ENCODE results near the gene PTPRZ1. TPM values are rescaled to one million over a fixed set of nuclear protein-coding genes. Genes with fewer than 3 reads are reported as not detected.

PTPRZ1 gene
- total and polyA plus RNA-seq, 2 of the 8 experiments (the other 6 are each of a cell fraction or from before 2014, with no cell fraction given), result 112 to 135 TPM

DNA sequence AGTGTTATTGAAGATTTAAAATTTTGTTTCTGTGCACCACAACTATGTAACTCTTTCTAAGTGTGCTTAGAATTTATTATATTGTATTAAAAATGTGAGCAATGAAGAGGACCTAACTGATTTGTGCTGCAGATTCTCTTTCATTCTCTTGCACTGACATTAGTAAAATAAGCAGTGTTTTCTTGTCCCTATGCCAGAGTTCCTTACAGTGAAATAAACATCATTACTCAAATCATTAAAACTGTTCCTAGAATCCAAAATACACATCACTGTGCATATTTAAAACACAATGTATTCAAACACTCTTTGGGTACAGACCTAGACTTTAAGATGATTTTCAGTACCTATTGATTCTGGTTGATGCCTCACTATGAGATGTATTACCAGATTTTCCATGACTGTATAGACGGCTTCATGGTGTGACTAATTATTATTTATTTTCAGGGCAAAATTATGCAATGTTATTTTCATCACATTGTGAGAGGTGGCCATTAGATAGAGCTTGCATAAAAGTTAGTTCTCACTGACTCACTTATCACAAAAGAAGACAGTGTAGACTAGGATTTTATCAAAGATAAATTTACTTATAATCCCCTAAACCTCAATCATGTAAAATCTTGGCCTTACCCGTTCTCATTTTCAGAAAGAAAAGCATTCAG lies 93.4 kb downstream of the PTPRZ1 start:
- Histone ChIP-seq H4K20me1 (replicated peaks in 1 of 2; ENCODE audit: control insufficient read depth in 1 of 2, insufficient read depth in 2 of 2, low read length in 2 of 2) (no peaks in the 10 kb centered on the region), H4K8ac (ENCODE audit: extremely low read depth, insufficient read depth, low read length) (no peak overlapping the region), H3K79me1 (ENCODE audit: low read depth, low read length) (no peaks in the 10 kb centered on the region), H4K91ac (replicated peaks; ENCODE audit: insufficient read length, low read length) (no peak overlapping the region), H4K5ac (ENCODE audit: insufficient read length, low read depth, low read length) (no peak overlapping the region), H3K79me2 (ENCODE audit: control insufficient read depth in 1 of 2, insufficient read depth in 2 of 2, low read length in 2 of 2) (peaks cover 0 to 67% of the 10 kb centered on the region in 2 experiments; a peak in 3 of 4 replicates), H3K36me3 (ENCODE audit: control insufficient read depth in 2 of 4, insufficient read depth in 4 of 4, low read length in 3 of 4) (peaks cover 0 to 12% (median 5%) of the 10 kb centered on the region in 4 experiments; a peak in 2 of 8 replicates), H3K9ac (replicated peaks in 1 of 4; ENCODE audit: extremely low read depth in 1 of 4, low read depth in 3 of 4, low read length in 3 of 4) (no peak overlapping the region), H3K4me2 (ENCODE audit: insufficient read depth in 1 of 2, low read depth in 2 of 2, low read length in 2 of 2) (no peak overlapping the region), H2AFZ (ENCODE audit: low read length) (no peak overlapping the region), H3K23me2 (ENCODE audit: low read depth, low read length) (no peaks in the 10 kb centered on the region), H3K27ac (ENCODE audit: low read depth, low read length) (no peak overlapping the region), H3K4me3 (ENCODE audit: extremely low read depth in 1 of 4, insufficient read depth in 2 of 4, low read depth in 3 of 4, low read length in 4 of 4) (no peak overlapping the region), H3K56ac (replicated peaks; ENCODE audit: insufficient read length, low read depth, low read length) (no peak overlapping the region), H3K18ac (ENCODE audit: extremely low read depth, low read length) (no peak overlapping the region), H3K14ac (ENCODE audit: insufficient read length) (no peak overlapping the region), H2BK12ac (ENCODE audit: low read depth, low read length) (no peak overlapping the region), H3K27me3 (replicated peaks in 1 of 4; ENCODE audit: control insufficient read depth in 3 of 4, extremely low read depth in 1 of 4, insufficient read depth in 3 of 4, low read length in 3 of 4) (no peaks in the 10 kb centered on the region), H2BK20ac (ENCODE audit: low read length) (no peak overlapping the region), H2BK5ac (ENCODE audit: low read depth, low read length) (no peak overlapping the region), H2BK15ac (ENCODE audit: low read length) (no peak overlapping the region), H3K23ac (ENCODE audit: insufficient read length) (no peak overlapping the region), H3K9me3 (ENCODE audit: insufficient read depth in 2 of 2, low read depth in 1 of 2, low read length in 1 of 2) (peaks cover 3% of the 10 kb centered on the region in 2 experiments; a peak in 1 of 4 replicates), H3K4me1 (replicated peaks in 1 of 4; ENCODE audit: control insufficient read depth in 3 of 4, insufficient read depth in 4 of 4, low read length in 3 of 4) (peaks cover 0 to 7% (median 4%) of the 10 kb centered on the region in 4 experiments; a peak in 3 of 7 replicates), H2AK5ac (ENCODE audit: low read depth, low read length) (no peak overlapping the region), H2BK120ac (replicated peaks; ENCODE audit: low read depth, low read length) (no peak overlapping the region), H3K4ac (replicated peaks; ENCODE audit: insufficient read length, low read depth, low read length) (no peak overlapping the region)
- 90% methylated on average over 2 of the region's 2 CpGs; no CpG with 5 or more reads in 1 of the 2 experiments for WGBS, 2 experiments (ENCODE audit: extremely low coverage in 1 of 2, insufficient coverage in 1 of 2, insufficient read length in 1 of 2, insufficient replicate concordance in 2 of 2, low coverage in 1 of 2, low lambda C conversion rate in 2 of 2, missing lambda C conversion rate in 1 of 2)
- FAIRE-seq (no peak), DNase-seq (ENCODE audit: low read depth in 1 of 2, low spot score in 2 of 2) (no peak)
- POLR2A ChIA-PET (ENCODE audit: partially characterized antibody), result interaction anchor here (0.5 to 2.1 kb wide), 5 partner anchors 13 to 53 kb away, joined by 4 to 5 read pairs (median 4); no protein-coding TSS in a partner anchor
- CTCF ChIA-PET (ENCODE audit: partially characterized antibody), result interaction anchor here (2.2 kb wide), 1 partner anchor 28 kb away, joined by 7 read pairs; no protein-coding TSS in a partner anchor
- TF ChIP-seq, protein P1, sequence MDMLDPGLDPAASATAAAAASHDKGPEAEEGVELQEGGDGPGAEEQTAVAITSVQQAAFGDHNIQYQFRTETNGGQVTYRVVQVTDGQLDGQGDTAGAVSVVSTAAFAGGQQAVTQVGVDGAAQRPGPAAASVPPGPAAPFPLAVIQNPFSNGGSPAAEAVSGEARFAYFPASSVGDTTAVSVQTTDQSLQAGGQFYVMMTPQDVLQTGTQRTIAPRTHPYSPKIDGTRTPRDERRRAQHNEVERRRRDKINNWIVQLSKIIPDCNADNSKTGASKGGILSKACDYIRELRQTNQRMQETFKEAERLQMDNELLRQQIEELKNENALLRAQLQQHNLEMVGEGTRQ (IDR thresholded peaks at IDR 0.05; ENCODE audit: low read length), result no peak
- TF ChIP-seq SP4 (IDR thresholded peaks at IDR 0.05; ENCODE audit: low read length), result no peak
- no peak for TF ChIP-seq NRF1 (IDR thresholded peaks at IDR 0.05; ENCODE audit: low read depth, low read length)
- TF ChIP-seq POLR2AphosphoS5 (IDR thresholded peaks at IDR 0.05; ENCODE audit: low read depth, low read length), result no peak
- no peak for TF ChIP-seq BRCA1 (IDR thresholded peaks at IDR 0.05; ENCODE audit: low read depth, low read length)
- no peak for TF ChIP-seq ASH2L (IDR thresholded peaks at IDR 0.05; ENCODE audit: low read length)
- TF ChIP-seq NANOG (IDR thresholded peaks at IDR 0.05; ENCODE audit: insufficient read depth, low read depth, low read length, poor library complexity, severe bottlenecking), result no peak
- TF ChIP-seq YY1 (IDR thresholded peaks at IDR 0.05; ENCODE audit: low read depth, low read length), result no peak
- no peak for TF ChIP-seq BCL11A (IDR thresholded peaks at IDR 0.05; ENCODE audit: low read depth in 2 of 2, low read length in 2 of 2)
- no peak for TF ChIP-seq RXRA (IDR thresholded peaks at IDR 0.05; ENCODE audit: insufficient read depth, low read depth, low read length)
- TF ChIP-seq SUZ12 (IDR thresholded peaks at IDR 0.05; ENCODE audit: low read length), result no peak
- no peak for TF ChIP-seq RFX5 (IDR thresholded peaks at IDR 0.05; ENCODE audit: borderline replicate concordance, low read depth, low read length)
- no peak for TF ChIP-seq KDM5A (IDR thresholded peaks at IDR 0.05; ENCODE audit: low read length)

All from H1 (cell line).